ENCODE measurements around the gene ABCF3.

ABCF3 gene

DNA sequence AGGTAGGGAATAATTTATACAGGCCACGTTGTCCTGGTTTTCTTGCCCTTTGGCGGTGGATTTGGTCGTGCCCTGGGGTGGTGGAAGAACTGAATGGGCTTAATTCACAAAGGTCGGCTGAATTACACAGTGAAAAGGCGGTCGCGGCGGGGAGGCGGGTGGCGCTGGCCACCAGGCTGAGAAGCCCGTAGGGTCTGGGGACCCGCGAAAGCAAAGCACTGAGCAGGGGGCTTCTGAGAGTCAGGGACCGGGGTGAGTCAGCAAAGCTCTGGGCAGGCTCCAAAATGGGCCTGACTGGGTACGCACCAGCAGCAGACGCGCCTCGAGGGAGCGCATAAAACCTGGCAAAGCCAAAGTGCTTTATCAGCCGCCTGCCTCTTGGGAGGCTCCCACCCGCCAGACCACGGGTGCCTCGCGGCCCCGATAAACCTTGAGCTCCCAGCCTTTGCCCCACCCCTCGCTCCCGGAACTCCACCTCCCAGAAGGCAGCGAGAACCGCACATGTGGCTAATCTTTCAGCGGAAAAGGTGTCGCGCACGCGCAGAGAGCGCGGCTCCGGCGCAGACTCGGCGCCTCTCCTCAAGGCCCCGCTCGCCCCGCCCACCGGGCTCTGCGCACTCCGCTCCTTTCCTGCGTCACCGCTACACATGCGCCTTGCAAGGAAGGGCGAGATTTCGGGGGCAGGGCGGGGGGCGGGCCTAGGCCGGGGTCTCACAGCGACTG, 377 bp upstream of the ABCF3 start:
- FAIRE-seq: peak; percentile 10

DNA sequence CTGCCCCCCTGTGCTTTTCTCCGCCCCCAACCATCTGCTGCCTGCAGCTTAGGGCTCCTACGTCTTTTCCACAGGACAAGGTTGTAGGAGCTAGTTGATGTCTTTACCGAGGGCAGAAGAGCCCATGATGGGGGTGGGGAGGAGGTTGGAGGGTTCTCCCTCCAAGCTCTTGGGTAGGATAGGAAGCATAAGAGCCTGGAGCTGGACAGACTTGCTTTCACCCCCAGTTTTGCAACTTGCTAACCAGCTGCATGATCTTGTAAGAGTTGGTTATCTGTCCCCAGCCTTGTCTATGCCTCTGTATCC, 856 bp downstream of the ABCF3 start:
- FAIRE-seq: no peak
- DNase-seq (ENCODE audit: low spot score): no peak

More for the DNA sequence above, 377 bp upstream of the ABCF3 start:
- DNase-seq (ENCODE audit: low spot score): peak; percentile 96

DNA sequence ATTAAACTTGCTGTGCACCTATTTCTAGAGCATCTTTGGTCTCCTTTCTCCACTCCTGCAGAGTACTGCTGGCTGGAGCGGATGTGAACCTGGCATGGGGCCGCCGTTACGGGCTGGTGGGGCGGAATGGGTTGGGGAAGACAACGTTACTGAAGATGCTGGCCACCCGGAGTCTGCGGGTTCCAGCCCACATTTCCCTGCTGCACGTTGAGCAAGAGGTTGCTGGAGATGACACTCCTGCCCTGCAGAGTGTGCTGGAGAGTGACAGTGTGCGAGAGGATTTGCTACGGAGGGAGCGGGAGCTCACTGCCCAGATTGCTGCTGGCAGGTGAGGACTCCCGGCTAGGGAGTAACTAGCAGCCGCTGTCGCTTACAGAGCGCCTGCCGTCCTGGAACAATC, 2.1 kb downstream of the ABCF3 start:
- FAIRE-seq (no peak), DNase-seq (ENCODE audit: low spot score) (no peak)

DNA sequence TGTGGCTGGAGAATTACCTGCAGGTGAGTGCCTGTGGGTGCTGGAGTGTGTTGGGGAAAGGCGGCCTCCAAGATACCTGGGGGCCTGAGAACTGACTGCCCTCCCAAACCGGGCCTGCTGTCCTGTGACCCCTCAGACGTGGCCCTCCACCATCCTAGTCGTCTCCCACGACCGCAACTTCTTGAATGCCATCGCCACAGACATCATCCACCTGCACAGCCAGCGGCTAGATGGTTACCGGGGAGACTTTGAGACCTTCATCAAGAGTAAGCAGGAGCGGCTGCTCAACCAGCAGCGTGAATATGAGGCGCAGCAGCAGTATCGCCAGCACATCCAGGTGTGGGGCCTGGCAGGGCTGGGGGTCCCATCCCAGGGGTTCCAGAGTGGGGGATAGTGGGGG, 3.4 kb downstream of the ABCF3 start:
- FAIRE-seq (no peak), DNase-seq (ENCODE audit: low spot score) (no peak)

DNA sequence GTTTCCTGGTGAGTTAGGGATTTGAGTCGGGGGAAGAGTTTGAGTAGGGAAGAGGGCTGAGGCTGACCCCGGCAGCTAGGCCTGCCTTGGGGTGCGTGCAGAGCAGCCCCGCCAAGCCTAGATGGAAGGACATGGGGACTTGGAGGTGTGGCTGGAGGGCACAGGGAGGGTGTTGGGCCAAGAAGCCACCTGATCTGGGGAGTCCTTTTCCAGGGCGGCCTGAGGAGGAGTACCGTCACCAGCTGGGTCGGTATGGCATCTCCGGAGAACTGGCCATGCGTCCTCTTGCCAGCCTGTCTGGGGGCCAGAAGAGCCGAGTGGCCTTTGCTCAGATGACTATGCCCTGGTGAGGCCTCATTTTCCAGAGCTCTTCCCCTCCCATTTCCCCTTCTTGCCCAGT, 6.9 kb downstream of the ABCF3 start:
- DNase-seq (ENCODE audit: low spot score) (no peak), FAIRE-seq (no peak)

DNA sequence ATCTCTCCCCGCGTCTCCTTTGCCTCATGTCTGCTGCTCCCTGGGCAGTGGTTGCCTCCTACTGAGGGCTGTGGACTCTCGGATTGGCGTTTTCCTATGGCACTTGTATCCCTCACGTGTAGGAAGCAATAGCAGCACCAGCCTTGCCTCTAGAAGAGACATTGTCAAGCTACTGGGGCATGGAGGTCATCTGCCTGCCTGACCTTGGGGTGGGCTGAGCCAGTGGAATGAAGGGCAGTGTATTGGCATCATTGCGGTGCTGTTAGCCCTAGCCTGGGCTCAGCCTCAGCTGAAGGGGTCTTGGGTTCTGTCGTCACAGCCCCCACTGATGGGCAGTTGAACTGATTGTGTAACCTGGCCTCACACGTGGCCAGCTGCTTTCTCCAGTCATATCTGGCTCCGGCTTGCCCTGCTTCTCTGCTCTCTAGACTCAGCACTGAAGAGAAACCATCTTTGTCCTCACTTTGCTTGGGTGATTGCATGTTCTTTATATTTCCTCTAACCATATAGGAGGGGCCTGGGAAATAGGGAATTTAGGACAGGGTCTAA, 8.1 kb downstream of the ABCF3 start:
- FAIRE-seq: no peak

DNA sequence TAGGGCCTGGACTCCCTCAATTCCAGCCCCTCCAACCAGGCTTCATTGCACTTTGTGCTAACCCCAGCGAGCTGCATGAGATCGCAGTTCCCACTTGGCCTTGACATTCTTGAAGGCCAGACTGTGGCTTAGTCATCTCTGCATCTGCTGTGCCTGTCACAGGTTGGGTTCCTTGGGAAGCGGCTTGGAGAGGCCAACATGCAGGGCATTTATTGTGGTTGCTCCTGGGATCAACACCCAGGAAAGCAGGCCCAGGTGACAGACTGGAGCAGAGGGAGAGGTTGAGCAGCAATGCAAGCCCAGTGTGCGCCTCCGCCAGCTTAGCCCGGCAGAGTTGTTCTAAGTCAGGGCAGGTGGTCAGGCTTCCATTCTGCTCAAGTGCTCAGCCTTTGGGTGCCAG, 10.5 kb downstream of the ABCF3 start:
- no peak for DNase-seq (ENCODE audit: low spot score)
- FAIRE-seq: no peak

More for the DNA sequence above, 8.1 kb downstream of the ABCF3 start:
- no peak for DNase-seq (ENCODE audit: low spot score)

DNA sequence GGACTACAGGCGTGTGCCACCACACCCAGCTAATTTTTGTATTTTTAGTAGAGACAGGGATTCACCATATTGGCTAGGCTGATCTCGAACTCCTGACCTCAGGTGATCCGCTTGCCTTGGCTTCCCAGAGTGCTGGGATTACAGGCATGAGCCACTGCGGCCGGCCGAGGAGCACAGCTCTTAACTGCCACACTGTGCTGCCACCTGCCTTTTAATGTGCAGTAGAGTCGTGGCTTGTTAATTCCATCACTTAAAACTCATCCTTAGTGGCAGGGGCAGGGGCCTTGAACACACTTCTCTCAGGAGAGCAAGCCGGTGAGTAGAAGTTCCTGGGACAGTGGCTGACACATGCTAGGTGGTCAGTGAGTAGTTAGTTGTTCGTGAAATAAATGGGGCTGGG, 12.5 kb downstream of the ABCF3 start:
- FAIRE-seq (no peak), DNase-seq (ENCODE audit: low spot score) (no peak)

DNA sequence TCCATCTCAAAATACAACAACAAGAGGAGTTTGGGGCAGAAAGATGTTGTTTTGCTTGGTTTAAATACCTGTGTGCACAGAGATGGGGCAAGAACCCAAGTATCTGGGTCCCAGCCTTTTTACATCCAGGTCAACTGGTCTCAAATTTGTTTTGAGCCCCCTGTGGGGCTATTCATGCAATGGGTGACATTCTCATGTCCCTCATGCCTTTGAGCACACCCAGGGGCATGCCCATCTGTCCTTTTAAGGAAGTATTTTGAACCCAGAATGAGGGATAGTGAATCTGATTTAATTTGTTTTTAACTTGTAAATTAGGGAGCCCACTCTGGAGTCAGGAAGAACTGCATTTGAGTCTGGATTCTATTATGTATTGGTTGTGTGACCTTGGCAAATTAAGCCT, 14.8 kb downstream of the ABCF3 start:
- DNase-seq (ENCODE audit: low spot score) (no peak), FAIRE-seq (no peak)

DNA sequence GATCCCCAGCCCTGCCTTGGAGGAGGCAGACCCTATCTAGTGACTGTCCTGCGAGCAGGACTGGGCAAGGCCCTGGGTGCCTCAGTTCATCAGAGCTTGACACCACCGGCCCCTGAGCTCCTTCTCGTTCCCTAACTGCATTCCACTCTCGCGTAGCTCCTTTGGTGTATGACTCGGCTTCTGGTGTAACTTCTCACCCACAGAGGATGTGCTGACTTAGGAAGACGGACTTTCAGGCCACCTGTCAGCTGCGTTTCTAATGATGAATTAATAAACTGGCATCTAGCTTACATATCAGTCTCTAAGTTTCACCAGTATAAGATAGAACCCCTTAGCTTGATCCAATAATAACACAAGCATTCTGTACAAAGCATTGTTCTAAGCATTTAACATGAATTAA, 17.5 kb downstream of the ABCF3 start:
- DNase-seq (ENCODE audit: low spot score): no peak
- FAIRE-seq: no peak

DNA sequence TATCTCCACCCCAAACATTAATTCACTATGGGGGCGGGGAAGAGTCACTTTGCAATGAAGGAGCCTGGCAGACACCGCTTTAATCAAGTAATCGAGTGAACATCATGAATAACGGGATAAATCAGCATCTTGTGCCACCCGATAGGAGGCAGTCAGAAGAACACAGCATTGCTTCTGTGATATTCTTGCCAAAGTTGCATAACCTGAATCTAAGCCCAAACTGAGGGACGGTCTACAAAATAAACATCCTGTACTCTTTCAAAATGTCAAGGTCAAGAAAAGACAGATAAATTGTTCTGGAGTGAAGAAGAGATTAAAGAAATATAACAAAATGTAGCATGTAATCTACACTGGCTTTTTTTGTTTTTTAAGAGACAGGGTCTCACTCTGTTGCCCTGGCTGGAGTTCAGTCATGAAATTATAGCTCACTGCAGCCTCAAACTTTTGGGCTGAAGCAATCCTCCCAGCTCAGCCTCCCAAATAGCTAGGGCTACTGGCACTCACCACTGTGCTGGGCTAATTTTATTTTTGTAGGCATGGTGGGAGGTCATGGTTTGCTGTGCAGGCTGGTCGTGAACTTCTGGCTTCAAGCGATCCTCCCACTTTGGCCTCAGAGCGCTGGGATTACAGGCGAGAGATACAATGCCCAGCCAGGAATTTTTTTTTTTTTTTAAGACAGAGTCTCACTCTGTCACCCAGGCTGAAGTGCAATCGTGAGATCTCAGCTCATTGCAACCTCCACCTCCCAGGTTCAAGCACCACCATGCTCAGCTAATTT, 23.3 kb downstream of the ABCF3 start:
- no peak for DNase-seq (ENCODE audit: low spot score)
- FAIRE-seq: no peak

DNA sequence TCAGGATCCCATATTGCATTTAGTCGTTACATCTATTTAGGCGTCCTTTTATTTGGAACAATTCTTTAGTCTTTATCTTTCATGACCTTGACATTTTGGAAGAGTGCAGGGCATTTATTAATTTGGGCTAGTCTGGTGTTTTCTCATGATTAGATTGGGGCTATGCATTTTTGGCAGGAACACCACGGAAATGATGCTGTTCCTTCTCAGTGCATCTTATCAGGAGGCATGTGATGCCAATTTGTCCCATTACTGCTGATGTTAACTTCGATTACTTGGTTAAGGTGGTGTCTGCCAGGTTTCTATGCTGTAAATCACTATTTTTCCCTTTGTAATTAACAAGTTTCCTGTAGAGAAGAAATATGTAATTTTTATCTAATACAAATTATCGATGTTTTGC, 25.3 kb downstream of the ABCF3 start:
- DNase-seq (ENCODE audit: low spot score): no peak
- FAIRE-seq: no peak

DNA sequence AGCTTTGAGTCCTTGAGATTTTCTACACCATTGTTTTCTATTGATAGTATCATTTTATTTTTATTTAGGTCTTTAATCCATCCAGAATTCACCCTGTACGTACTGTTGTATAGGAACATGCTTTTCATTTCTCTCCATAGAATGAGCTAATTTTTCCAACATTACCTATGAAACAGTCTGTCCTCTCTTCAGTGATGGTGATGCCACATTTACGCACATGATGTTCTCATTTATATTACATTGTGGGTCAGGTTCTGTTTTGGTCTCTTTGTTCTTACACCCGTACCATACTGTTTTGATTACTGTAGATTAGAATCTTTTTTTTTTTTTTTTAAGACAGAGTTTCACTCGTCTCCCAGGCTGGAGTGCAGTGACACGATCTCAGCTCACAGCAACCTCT, 25.7 kb downstream of the ABCF3 start:
- no peak for FAIRE-seq
- no peak for DNase-seq (ENCODE audit: low spot score)

DNA sequence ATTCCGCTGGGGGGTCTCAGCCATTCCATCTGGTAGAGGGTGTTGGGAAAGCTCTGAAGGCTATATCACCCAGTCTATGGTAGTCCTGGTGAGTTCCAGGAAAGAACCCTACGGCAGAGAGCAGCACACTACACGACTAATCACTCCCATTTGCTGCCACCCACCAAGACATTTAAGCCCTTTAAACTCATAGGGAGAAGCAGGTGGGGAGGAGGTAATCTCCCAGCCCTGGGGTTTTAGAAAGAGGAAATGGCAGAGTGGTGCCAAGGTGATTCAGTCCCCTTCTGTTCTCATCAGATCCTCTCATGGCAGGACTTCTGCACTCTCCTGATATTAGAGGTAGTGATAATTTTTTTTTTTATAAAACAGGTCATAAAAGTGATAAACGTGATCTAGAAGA, 32.8 kb downstream of the ABCF3 start:
- no peak for DNase-seq (ENCODE audit: low spot score)
- no peak for FAIRE-seq

DNA sequence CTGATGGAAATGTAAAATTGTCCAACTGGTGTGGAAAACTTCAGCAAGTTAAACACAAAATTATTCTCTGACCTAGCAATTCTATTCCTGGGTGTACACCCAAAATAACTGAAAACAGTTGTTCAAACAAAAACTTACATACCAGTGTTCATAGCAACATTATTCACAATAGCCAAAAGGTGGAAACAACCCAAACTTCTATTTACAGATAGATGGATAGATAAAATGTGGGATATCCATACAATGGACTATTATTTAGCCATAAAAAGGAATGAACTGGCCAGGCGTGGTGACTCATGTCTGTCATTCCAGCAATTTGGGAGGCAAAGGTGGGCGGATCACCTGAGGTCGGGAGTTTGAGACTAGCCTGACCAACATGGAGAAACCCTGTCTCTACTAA, 36.5 kb downstream of the ABCF3 start:
- FAIRE-seq (no peak), DNase-seq (ENCODE audit: low spot score) (no peak)

DNA sequence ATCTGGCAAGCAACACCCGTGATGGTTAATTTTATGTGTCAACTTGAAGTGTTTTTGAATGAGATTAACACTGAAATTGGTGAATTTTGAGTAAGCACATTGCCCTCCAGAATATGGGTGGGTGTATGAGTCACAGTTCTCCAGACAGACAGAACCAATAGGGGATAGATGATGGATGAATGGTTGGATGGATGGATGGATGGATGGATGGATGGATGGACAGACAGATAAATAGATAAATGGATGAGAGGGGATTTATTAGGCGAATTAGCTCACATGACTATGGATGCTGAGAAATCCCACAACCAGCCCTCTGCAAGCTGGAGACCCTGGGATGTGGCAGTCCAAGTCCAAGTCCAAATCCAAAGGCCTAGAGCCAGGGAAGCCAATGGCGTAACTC, 37.9 kb downstream of the ABCF3 start:
- no peak for FAIRE-seq
- no peak for DNase-seq (ENCODE audit: low spot score)

DNA sequence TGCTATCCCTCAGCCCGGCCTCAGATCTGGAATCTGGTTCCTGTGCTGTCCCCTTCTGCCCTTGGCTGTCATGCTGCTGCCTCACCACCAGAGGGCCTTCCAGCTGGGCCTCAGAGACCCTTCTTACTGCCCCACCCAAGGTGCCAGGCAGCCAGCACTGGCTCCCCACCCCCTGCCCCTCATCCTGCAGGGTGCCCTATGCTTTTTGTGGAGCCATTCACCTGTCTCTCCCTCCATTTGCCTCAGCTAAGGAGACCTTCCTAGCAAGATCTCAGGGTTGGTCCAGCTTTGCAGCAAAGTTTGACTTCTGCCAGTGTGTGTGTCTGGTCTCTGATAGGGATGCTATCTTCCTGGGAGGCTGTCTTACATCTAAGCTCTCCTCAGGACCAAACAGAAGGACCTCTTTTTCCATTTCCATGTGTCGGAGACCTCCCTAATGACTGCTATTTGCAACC, 41.5 kb downstream of the ABCF3 start:
- peak; percentile 13 for DNase-seq (ENCODE audit: low spot score)
- no peak for FAIRE-seq

DNA sequence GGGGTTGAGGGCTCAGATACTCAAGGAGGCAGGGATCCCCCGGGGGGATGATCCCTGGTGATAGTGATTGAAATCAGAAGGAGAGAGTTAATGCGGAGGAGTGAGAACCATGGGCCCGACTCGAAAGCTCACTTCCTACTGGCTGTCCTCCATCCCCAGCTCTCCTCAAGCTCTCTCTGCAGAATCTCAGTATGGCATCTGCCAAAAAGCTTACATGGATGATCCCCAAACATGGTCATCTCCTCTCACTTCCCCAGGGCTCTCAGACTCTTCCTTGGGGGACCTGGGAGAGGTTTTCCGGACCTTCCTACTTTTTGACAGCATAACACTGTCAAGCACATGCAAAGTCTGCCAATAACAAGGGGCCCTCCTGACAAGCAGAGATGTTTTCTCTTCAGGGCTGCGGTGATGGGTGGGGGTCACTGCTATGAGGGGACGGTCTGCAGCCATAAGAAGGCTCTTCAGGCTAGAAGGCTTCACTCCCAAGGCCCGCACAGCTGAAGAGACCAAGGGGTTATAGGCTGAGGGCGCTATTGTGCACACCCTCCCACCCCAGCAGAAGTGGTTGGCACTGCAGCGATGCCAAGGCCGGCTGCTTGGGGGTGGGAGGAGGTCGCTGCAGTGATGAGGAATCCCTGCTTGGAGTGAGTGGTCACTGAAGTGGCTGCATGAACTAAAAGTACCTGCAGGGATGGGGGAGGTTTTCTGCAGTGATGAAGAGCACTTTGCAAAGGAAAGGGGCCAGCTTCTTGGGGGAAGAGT, 42.6 kb downstream of the ABCF3 start:
- DNase-seq (ENCODE audit: low spot score) (no peak), FAIRE-seq (no peak)

DNA sequence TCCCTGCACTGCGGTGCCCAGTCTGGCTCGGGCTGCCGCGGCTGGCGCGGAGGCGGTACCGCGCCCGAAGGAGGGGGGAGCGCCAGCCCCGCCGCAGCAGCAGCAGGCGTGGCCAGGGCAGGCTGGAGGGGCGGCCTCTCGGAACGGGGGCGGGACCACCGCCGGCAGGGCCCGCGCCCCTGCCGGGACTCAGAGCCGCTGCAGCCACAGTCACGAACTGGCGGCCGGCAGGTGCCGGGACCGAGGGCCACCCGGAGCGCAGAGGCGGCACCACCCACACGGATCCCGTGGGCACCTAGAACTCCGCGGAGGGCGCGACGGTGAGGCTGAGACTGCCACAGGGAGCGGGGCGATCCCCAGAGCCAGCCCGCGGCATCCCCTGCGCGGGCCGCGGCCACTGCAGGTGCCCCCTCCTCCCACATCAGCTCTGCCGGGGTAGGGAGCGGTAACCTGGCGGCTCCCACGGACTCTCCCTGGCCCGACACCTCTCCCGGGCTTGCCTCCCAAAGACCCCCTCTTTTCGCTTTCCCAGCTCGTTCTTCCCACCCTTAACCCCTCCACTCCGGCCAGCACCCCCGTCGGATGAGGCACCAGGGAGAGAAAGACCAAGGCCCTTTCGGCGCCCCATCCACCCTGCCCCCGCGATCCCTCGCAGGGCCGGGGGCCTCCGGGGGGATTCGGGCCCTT, 43.5 kb downstream of the ABCF3 start, which contains the start of gene VWA5B2:
VWA5B2 (plus strand) TSS at position 192 of the 687 bp plus-strand sequence. CDS start 944 bp downstream, outside the sequence.
- DNase-seq (ENCODE audit: low spot score): peak; percentile 46
- FAIRE-seq: no peak

DNA sequence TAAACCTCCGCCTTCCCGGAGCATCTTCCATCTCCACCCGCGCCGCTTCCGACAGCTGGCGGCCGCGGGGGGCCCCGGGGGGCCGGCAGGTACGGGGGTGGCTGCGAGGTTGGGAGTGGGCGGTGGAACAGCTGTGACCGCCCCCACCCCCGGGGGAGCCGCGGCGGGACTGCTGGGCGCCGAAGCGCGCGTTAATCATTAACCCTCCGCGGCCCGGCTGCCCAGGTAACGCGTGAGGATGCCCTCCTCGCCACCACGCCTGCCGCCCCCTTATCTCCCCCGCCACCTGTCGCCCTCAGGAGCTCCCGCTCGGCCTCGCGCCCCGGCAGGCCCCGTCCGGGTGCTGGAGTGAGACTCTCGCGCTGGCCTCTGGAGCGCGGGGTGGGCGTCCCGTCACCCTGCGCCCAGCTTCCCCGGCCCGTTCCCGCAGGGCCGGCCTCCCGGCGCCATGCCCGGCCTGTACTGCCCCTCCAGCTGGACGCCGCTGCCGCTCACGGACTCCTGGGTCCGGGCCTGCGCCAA, 44.1 kb downstream of the ABCF3 start:
- DNase-seq (ENCODE audit: low spot score) (no peak), FAIRE-seq (no peak)
